HEK293T (cell line): ENCODE results near the gene PCDHAC1.

Experiments
- CTCF ChIA-PET: fragments of 350-600 bp; formaldehyde crosslinking; extraction: SDS; loops from one replicate; lab custom pipeline; 2021; ENCODE audit warnings: antibody characterized with exemption, inconsistent platforms; lab: Yijun Ruan, JAX
- POLR2A ChIA-PET: fragments of 350-600 bp; formaldehyde crosslinking; extraction: SDS; loops from one replicate; lab custom pipeline; 2020; ENCODE audit warnings: antibody characterized with exemption, inconsistent platforms; lab: Yijun Ruan, JAX
- DNase-seq: peaks from one replicate; pipeline ENCODE4 v3.0.0; 2012; ENCODE audit warnings: mixed read lengths; ENCODE audit errors: extremely low spot score
- ARNT ChIP-seq: fragments of 450-650 bp; IDR thresholded peaks from 2 replicates; pipeline ENCODE4 v1.6.1; 2017; ENCODE audit warnings: mild to moderate bottlenecking
- BHLHE40 ChIP-seq: fragments of 450-650 bp; IDR thresholded peaks from 2 replicates; pipeline ENCODE4 v1.6.1; 2016; ENCODE audit warnings: mild to moderate bottlenecking, moderate library complexity, borderline replicate concordance
- CTBP1 ChIP-seq: fragments of 450-650 bp; IDR thresholded peaks from 2 replicates; pipeline ENCODE4 v1.6.1; 2016; ENCODE audit warnings: borderline replicate concordance
- ELF4 ChIP-seq: fragments of 450-650 bp; IDR thresholded peaks from 2 replicates; pipeline ENCODE4 v1.6.1; 2017; ENCODE audit warnings: antibody characterized with exemption
- FOXA1 ChIP-seq: fragments of 450-650 bp; IDR thresholded peaks from 2 replicates; pipeline ENCODE4 v1.6.1; 2016; ENCODE audit warnings: mild to moderate bottlenecking
- FOXK2 ChIP-seq: fragments of 450-650 bp; IDR thresholded peaks from 2 replicates; pipeline ENCODE4 v1.6.1; 2016; ENCODE audit warnings: mild to moderate bottlenecking
- FOXM1 ChIP-seq: fragments of 450-650 bp; IDR thresholded peaks from 2 replicates; pipeline ENCODE4 v1.6.1; 2017; ENCODE audit warnings: mild to moderate bottlenecking, borderline replicate concordance
- HDGF ChIP-seq: fragments of 450-650 bp; IDR thresholded peaks from 2 replicates; pipeline ENCODE4 v1.6.1; 2017; ENCODE audit warnings: antibody characterized with exemption, borderline replicate concordance
- L3MBTL2 ChIP-seq: fragments of 450-650 bp; conservative IDR thresholded peaks from 2 replicates; pipeline ENCODE4 v1.6.1; 2016; ENCODE audit warnings: mild to moderate bottlenecking
- LEF1 ChIP-seq: fragments of 450-650 bp; IDR thresholded peaks from 2 replicates; pipeline ENCODE4 v1.6.1; 2017; ENCODE audit warnings: mild to moderate bottlenecking, borderline replicate concordance
- NFRKB ChIP-seq: fragments of 450-650 bp; IDR thresholded peaks from 2 replicates; pipeline ENCODE4 v1.6.1; 2016; ENCODE audit warnings: mild to moderate bottlenecking, moderate library complexity
- PKNOX1 ChIP-seq: fragments of 450-650 bp; IDR thresholded peaks from 2 replicates; pipeline ENCODE4 v1.6.1; 2016
- SP1 ChIP-seq: fragments of 450-650 bp; IDR thresholded peaks from 2 replicates; pipeline ENCODE4 v1.6.1; 2017
- SUZ12 ChIP-seq: fragments of 450-650 bp; IDR thresholded peaks from 2 replicates; pipeline ENCODE4 v1.6.1; 2016; ENCODE audit warnings: mild to moderate bottlenecking
- TARDBP ChIP-seq: fragments of 450-650 bp; IDR thresholded peaks from 2 replicates; pipeline ENCODE4 v1.6.1; 2016
- ZNF384 ChIP-seq: fragments of 450-650 bp; IDR thresholded peaks from 2 replicates; pipeline ENCODE4 v1.6.1; 2016

The PCDHAC1 gene

GRCh38 chr5:140965905-140966292, 39.8 kb downstream of the PCDHAC1 start:
- TF ChIP-seq LEF1 (no peak), FOXA1 (no peak), PKNOX1 (no peak), FOXM1 (no peak), L3MBTL2 (no peak), TARDBP (no peak), ELF4 (no peak), BHLHE40 (no peak), HDGF (no peak)
- POLR2A ChIA-PET = interaction anchor here (1.0 to 1.4 kb wide), 4 partner anchors 13 to 74 kb away, joined by 3 to 5 read pairs (median 4); no protein-coding TSS in a partner anchor
- no peak for DNase-seq
- CTCF ChIA-PET = interaction anchor here (0.6 to 1.2 kb wide), 4 partner anchors 39 to 75 kb away, joined by 3 to 5 read pairs (median 3); no protein-coding TSS in a partner anchor

- no peak for TF ChIP-seq FOXA1
- no peak for TF ChIP-seq HDGF
- no peak for TF ChIP-seq ZNF384
- TF ChIP-seq BHLHE40 = no peak
- TF ChIP-seq L3MBTL2 = no peak
- TF ChIP-seq SP1 = no peak
- TF ChIP-seq NFRKB = no peak
- ChIA-PET CTCF (interaction anchor here (0.6 to 1.5 kb wide), 4 partner anchors 38 to 75 kb away, joined by 3 to 6 read pairs (median 4); no protein-coding TSS in a partner anchor), POLR2A (interaction anchor here (1.0 to 1.4 kb wide), 5 partner anchors 12 to 73 kb away, joined by 3 to 5 read pairs (median 4); no protein-coding TSS in a partner anchor)
- no peak for DNase-seq
These were observed 40.5 kb downstream of the PCDHAC1 start, which contains the start of gene PCDHAC2 for GRCh38 chr5:140966293-140967225. Gene PCDHAC2, plus strand, starts transcription at chr5:140966476. Its CDS starts 291 bp downstream, at chr5:140966767.

- ChIA-PET POLR2A (interaction anchor here (1.1 kb wide), 1 partner anchor 36 kb away, joined by 3 read pairs; no protein-coding TSS in a partner anchor), CTCF (interaction anchor here (1.5 kb wide), 1 partner anchor 73 kb away, joined by 6 read pairs; no protein-coding TSS in a partner anchor)
- no peak for DNase-seq
- no peak for TF ChIP-seq PKNOX1
- TF ChIP-seq HDGF = no peak
These were observed 41.3 kb downstream of the PCDHAC1 start for GRCh38 chr5:140967226-140967893.

GRCh38 chr5:140969880-140970279, 43.8 kb downstream of the PCDHAC1 start:
- POLR2A ChIA-PET = no interaction called here
- DNase-seq = no peak
- TF ChIP-seq SP1 = no peak
- TF ChIP-seq FOXM1 = no peak
- TF ChIP-seq FOXK2 = no peak
- TF ChIP-seq FOXA1 = no peak
- TF ChIP-seq LEF1 = no peak
- TF ChIP-seq ARNT = no peak
- no peak for TF ChIP-seq CTBP1
- no peak for TF ChIP-seq ELF4
- no peak for TF ChIP-seq L3MBTL2
- TF ChIP-seq HDGF = no peak
- TF ChIP-seq NFRKB = no peak
- TF ChIP-seq TARDBP = no peak
- TF ChIP-seq BHLHE40 = no peak
- no peak for TF ChIP-seq ZNF384
- no peak for TF ChIP-seq PKNOX1
- CTCF ChIA-PET = no interaction called here

- POLR2A ChIA-PET = no interaction called here
- DNase-seq = no peak
- CTCF ChIA-PET = no interaction called here
- TF ChIP-seq LEF1 = no peak
These were observed 47.5 kb downstream of the PCDHAC1 start for GRCh38 chr5:140973550-140973949.

GRCh38 chr5:140977003-140977402, 50.9 kb downstream of the PCDHAC1 start:
- ChIA-PET POLR2A (no interaction called here), CTCF (no interaction called here)
- no peak for DNase-seq
- TF ChIP-seq HDGF = no peak
- no peak for TF ChIP-seq CTBP1
- TF ChIP-seq ELF4 = no peak
- no peak for TF ChIP-seq FOXM1
- no peak for TF ChIP-seq ZNF384
- no peak for TF ChIP-seq PKNOX1
- no peak for TF ChIP-seq ARNT
- TF ChIP-seq SUZ12 = no peak
- no peak for TF ChIP-seq NFRKB
- TF ChIP-seq BHLHE40 = no peak
- TF ChIP-seq TARDBP = no peak
- TF ChIP-seq SP1 = no peak
- TF ChIP-seq FOXA1 = no peak
- TF ChIP-seq LEF1 = no peak
- no peak for TF ChIP-seq FOXK2
- TF ChIP-seq L3MBTL2 = no peak
